ENCODE measurements around the gene BTBD9. TPM values are rescaled to one million over a fixed set of nuclear protein-coding genes. Genes with fewer than 3 reads are reported as not detected.

The BTBD9 gene
- total and polyA plus RNA-seq, 4 experiments from 2014 or later, result 5.2 to 40.4 (median 32.3) TPM

- peaks cover 5 to 30% of the 10 kb centered on the region in 2 donors for H3K36me3 Mint-ChIP-seq
- H3K4me1 Mint-ChIP-seq, result peaks cover 0 to 8% (median 2%) of the 10 kb centered on the region in 4 donors
- Histone ChIP-seq H3K4me3 (ENCODE audit: low read length in 2 of 2) (no peak overlapping the region), H3K27ac (ENCODE audit: low read depth, low read length) (no peak overlapping the region), H3K36me3 (ENCODE audit: insufficient read depth, low read length) (no peaks in the 10 kb centered on the region), H3K9me3 (ENCODE audit: control insufficient read depth in 1 of 2, low read length in 2 of 2) (no peaks in the 10 kb centered on the region), H3K4me1 (ENCODE audit: insufficient read depth, low read length) (no peaks in the 10 kb centered on the region), H3K27me3 (ENCODE audit: insufficient read depth, low read length) (no peaks in the 10 kb centered on the region)
- no peaks in the 10 kb centered on the region for H3K9me3 Mint-ChIP-seq
- H3K4me3 Mint-ChIP-seq, result peak overlapping the region in 1 of 8 donors; percentile 44
- no peak for DNase-seq
- ChIA-PET CTCF (ENCODE audit: partially characterized antibody) (no interaction called here), POLR2A (ENCODE audit: partially characterized antibody) (no interaction called here)
- peak overlapping the region in 2 of 7 donors; percentile 45 to 68 for H3K27ac Mint-ChIP-seq
- intact Hi-C loops (cut with micrococcal nuclease), result no loop called here
- no peaks in the 10 kb centered on the region for H3K27me3 Mint-ChIP-seq
Measured at GRCh38 chr6:38161331-38161730, 478.4 kb downstream of the BTBD9 start.

- Histone ChIP-seq H3K36me3 (ENCODE audit: insufficient read depth, low read length) (no peaks in the 10 kb centered on the region), H3K27me3 (ENCODE audit: insufficient read depth, low read length) (no peaks in the 10 kb centered on the region), H3K4me3 (ENCODE audit: low read length in 2 of 2) (no peak overlapping the region), H3K9me3 (ENCODE audit: control insufficient read depth in 1 of 2, low read length in 2 of 2) (no peaks in the 10 kb centered on the region), H3K27ac (ENCODE audit: low read depth, low read length) (no peak overlapping the region), H3K4me1 (ENCODE audit: insufficient read depth, low read length) (no peaks in the 10 kb centered on the region)
- Mint-ChIP-seq H3K4me1 (peaks cover 0 to 8% (median 2%) of the 10 kb centered on the region in 4 donors), H3K4me3 (no peak overlapping the region), H3K9me3 (no peaks in the 10 kb centered on the region), H3K27ac (peak overlapping the region in 1 of 7 donors; percentile 68), H3K27me3 (no peaks in the 10 kb centered on the region), H3K36me3 (peaks cover 5 to 30% of the 10 kb centered on the region in 2 donors)
- POLR2A ChIA-PET (ENCODE audit: partially characterized antibody), result no interaction called here
- CTCF ChIA-PET (ENCODE audit: partially characterized antibody), result no interaction called here
- intact Hi-C loops (cut with micrococcal nuclease), result no loop called here
- no peak for DNase-seq
Measured at GRCh38 chr6:38160831-38161230, 478.9 kb downstream of the BTBD9 start.

GRCh38 chr6:38159596-38159995 lies 480.1 kb downstream of the BTBD9 start:
- no peak overlapping the region for H3K4me3 Mint-ChIP-seq
- H3K4me1 Mint-ChIP-seq, result peaks cover 0 to 8% (median 5%) of the 10 kb centered on the region in 4 donors
- peaks cover 8 to 30% of the 10 kb centered on the region in 2 donors for H3K36me3 Mint-ChIP-seq
- intact Hi-C loops (cut with micrococcal nuclease), result no loop called here
- peak overlapping the region in 2 of 7 donors; percentile 6 to 39 for H3K27ac Mint-ChIP-seq
- peaks cover 0 to 2% (median 0%) of the 10 kb centered on the region in 8 donors for H3K9me3 Mint-ChIP-seq
- H3K27me3 ChIP-seq (ENCODE audit: insufficient read depth, low read length), result no peaks in the 10 kb centered on the region
- ChIA-PET POLR2A (ENCODE audit: partially characterized antibody) (no interaction called here), CTCF (ENCODE audit: partially characterized antibody) (no interaction called here)
- no peaks in the 10 kb centered on the region for H3K9me3 ChIP-seq (ENCODE audit: control insufficient read depth in 1 of 2, low read length in 2 of 2)
- no peaks in the 10 kb centered on the region for H3K36me3 ChIP-seq (ENCODE audit: insufficient read depth, low read length)
- H3K27ac ChIP-seq (ENCODE audit: low read depth, low read length), result no peak overlapping the region
- no peak for DNase-seq
- H3K27me3 Mint-ChIP-seq, result no peaks in the 10 kb centered on the region
- H3K4me3 ChIP-seq (ENCODE audit: low read length in 2 of 2), result no peak overlapping the region
- H3K4me1 ChIP-seq (ENCODE audit: insufficient read depth, low read length), result no peaks in the 10 kb centered on the region

- intact Hi-C loops (cut with micrococcal nuclease), result no loop called here
Measured at GRCh38 chr6:38158762-38159350, 480.9 kb downstream of the BTBD9 start.

GRCh38 chr6:38157905-38158304 lies 481.8 kb downstream of the BTBD9 start:
- ChIA-PET POLR2A (ENCODE audit: partially characterized antibody) (no interaction called here), CTCF (ENCODE audit: partially characterized antibody) (no interaction called here)
- H3K4me3 Mint-ChIP-seq, result peak overlapping the region in 2 of 8 donors; percentile 1 to 5

More at GRCh38 chr6:38158762-38159350, 480.9 kb downstream of the BTBD9 start:
- Histone ChIP-seq H3K27me3 (ENCODE audit: insufficient read depth, low read length) (no peaks in the 10 kb centered on the region), H3K9me3 (ENCODE audit: control insufficient read depth in 1 of 2, low read length in 2 of 2) (no peaks in the 10 kb centered on the region), H3K27ac (ENCODE audit: low read depth, low read length) (no peak overlapping the region), H3K4me3 (ENCODE audit: low read length in 2 of 2) (no peak overlapping the region), H3K36me3 (ENCODE audit: insufficient read depth, low read length) (no peaks in the 10 kb centered on the region), H3K4me1 (ENCODE audit: insufficient read depth, low read length) (no peaks in the 10 kb centered on the region)
- H3K27me3 Mint-ChIP-seq, result no peaks in the 10 kb centered on the region
- ChIA-PET CTCF (ENCODE audit: partially characterized antibody) (no interaction called here), POLR2A (ENCODE audit: partially characterized antibody) (no interaction called here)
- H3K4me1 Mint-ChIP-seq, result peaks cover 0 to 8% (median 3%) of the 10 kb centered on the region in 4 donors
- peaks cover 8 to 30% of the 10 kb centered on the region in 2 donors for H3K36me3 Mint-ChIP-seq
- H3K27ac Mint-ChIP-seq, result peak overlapping the region in 3 of 7 donors; percentile 3 to 80 (median 49)
- peaks cover 0 to 2% (median 0%) of the 10 kb centered on the region in 8 donors for H3K9me3 Mint-ChIP-seq
- no peak for DNase-seq
- peak overlapping the region in 1 of 8 donors; percentile 22 for H3K4me3 Mint-ChIP-seq

GRCh38 chr6:38156818-38157565 lies 482.7 kb downstream of the BTBD9 start:
- H3K4me1 Mint-ChIP-seq, result peaks cover 0 to 8% (median 3%) of the 10 kb centered on the region in 4 donors
- Histone ChIP-seq H3K27me3 (ENCODE audit: insufficient read depth, low read length) (no peaks in the 10 kb centered on the region), H3K36me3 (ENCODE audit: insufficient read depth, low read length) (no peaks in the 10 kb centered on the region), H3K27ac (ENCODE audit: low read depth, low read length) (no peak overlapping the region), H3K4me3 (ENCODE audit: low read length in 2 of 2) (no peak overlapping the region), H3K9me3 (ENCODE audit: control insufficient read depth in 1 of 2, low read length in 2 of 2) (no peaks in the 10 kb centered on the region), H3K4me1 (ENCODE audit: insufficient read depth, low read length) (no peaks in the 10 kb centered on the region)
- peaks cover 0 to 2% (median 0%) of the 10 kb centered on the region in 8 donors for H3K9me3 Mint-ChIP-seq
- peaks cover 20 to 30% of the 10 kb centered on the region in 2 donors for H3K36me3 Mint-ChIP-seq
- peak overlapping the region in 2 of 7 donors; percentile 12 to 54 for H3K27ac Mint-ChIP-seq
- no peaks in the 10 kb centered on the region for H3K27me3 Mint-ChIP-seq
- intact Hi-C loops (cut with micrococcal nuclease), result no loop called here
- ChIA-PET CTCF (ENCODE audit: partially characterized antibody) (no interaction called here), POLR2A (ENCODE audit: partially characterized antibody) (no interaction called here)
- DNase-seq, result no peak
- H3K4me3 Mint-ChIP-seq, result no peak overlapping the region

More at GRCh38 chr6:38157905-38158304, 481.8 kb downstream of the BTBD9 start:
- Mint-ChIP-seq H3K36me3 (peaks cover 12 to 30% of the 10 kb centered on the region in 2 donors), H3K27me3 (no peaks in the 10 kb centered on the region), H3K27ac (peak overlapping the region in 2 of 7 donors; percentile 51 to 80), H3K4me1 (peaks cover 0 to 8% (median 3%) of the 10 kb centered on the region in 4 donors), H3K9me3 (peaks cover 0 to 2% (median 0%) of the 10 kb centered on the region in 8 donors)
- Histone ChIP-seq H3K4me1 (ENCODE audit: insufficient read depth, low read length) (no peaks in the 10 kb centered on the region), H3K27me3 (ENCODE audit: insufficient read depth, low read length) (no peaks in the 10 kb centered on the region), H3K4me3 (ENCODE audit: low read length in 2 of 2) (no peak overlapping the region), H3K27ac (ENCODE audit: low read depth, low read length) (no peak overlapping the region), H3K9me3 (ENCODE audit: control insufficient read depth in 1 of 2, low read length in 2 of 2) (no peaks in the 10 kb centered on the region), H3K36me3 (ENCODE audit: insufficient read depth, low read length) (no peaks in the 10 kb centered on the region)
- no peak for DNase-seq
- intact Hi-C loops (cut with micrococcal nuclease), result no loop called here

GRCh38 chr6:38155621-38156204 lies 484.0 kb downstream of the BTBD9 start:
- Histone ChIP-seq H3K9me3 (ENCODE audit: control insufficient read depth in 1 of 2, low read length in 2 of 2) (no peaks in the 10 kb centered on the region), H3K27me3 (ENCODE audit: insufficient read depth, low read length) (no peaks in the 10 kb centered on the region), H3K4me3 (ENCODE audit: low read length in 2 of 2) (no peak overlapping the region), H3K36me3 (ENCODE audit: insufficient read depth, low read length) (no peaks in the 10 kb centered on the region), H3K4me1 (ENCODE audit: insufficient read depth, low read length) (no peaks in the 10 kb centered on the region), H3K27ac (ENCODE audit: low read depth, low read length) (no peak overlapping the region)
- CTCF ChIA-PET (ENCODE audit: partially characterized antibody), result no interaction called here
- Mint-ChIP-seq H3K27me3 (no peaks in the 10 kb centered on the region), H3K27ac (peak overlapping the region in 5 of 7 donors; percentile 20 to 67 (median 48)), H3K36me3 (peaks cover 25 to 27% of the 10 kb centered on the region in 2 donors), H3K9me3 (peaks cover 0 to 2% (median 0%) of the 10 kb centered on the region in 8 donors), H3K4me3 (no peak overlapping the region), H3K4me1 (peaks cover 0 to 9% (median 3%) of the 10 kb centered on the region in 4 donors)
- intact Hi-C loops (cut with micrococcal nuclease), result no loop called here
- no peak for DNase-seq
- POLR2A ChIA-PET (ENCODE audit: partially characterized antibody), result no interaction called here

Data from CD4-positive, alpha-beta memory T cell (primary cell).